ENCODE data around the gene ZNF778. TPM values are rescaled to one million over a fixed set of nuclear protein-coding genes. Genes with fewer than 3 reads are reported as not detected.
A peak's percentile ranks its signal among the peaks of the same experiment; 100 is the strongest.

The ZNF778 gene
- total RNA-seq, 2 experiments from 2014 or later: 6.6 to 6.8 TPM

GRCh38 chr16:89194340-89195311, 22.9 kb upstream of the ZNF778 start:
- Mint-ChIP-seq H3K4me1 (no peaks in the 10 kb centered on the region), H3K9me3 (no peaks in the 10 kb centered on the region), H3K27me3 (peaks cover 3% of the 10 kb centered on the region), H3K4me3 (no peak overlapping the region), H3K36me3 (ENCODE audit: low read depth) (no peaks in the 10 kb centered on the region), H3K27ac (no peak overlapping the region)
- no peak for DNase-seq
- CTCF ChIA-PET: no interaction called here
- POLR2A ChIA-PET: no interaction called here

- Mint-ChIP-seq H3K9me3 (no peaks in the 10 kb centered on the region), H3K36me3 (ENCODE audit: low read depth) (no peaks in the 10 kb centered on the region), H3K4me1 (peaks cover 2% of the 10 kb centered on the region), H3K27ac (no peak overlapping the region), H3K4me3 (no peak overlapping the region), H3K27me3 (peaks cover 9% of the 10 kb centered on the region)
- POLR2A ChIA-PET: no interaction called here
- CTCF ChIA-PET: no interaction called here
- DNase-seq: no peak
These were observed 21.9 kb upstream of the ZNF778 start for GRCh38 chr16:89195521-89196171.

GRCh38 chr16:89197033-89197632, 20.4 kb upstream of the ZNF778 start:
- no peaks in the 10 kb centered on the region for H3K36me3 Mint-ChIP-seq (ENCODE audit: low read depth)
- peaks cover 10% of the 10 kb centered on the region for H3K27me3 Mint-ChIP-seq
- POLR2A ChIA-PET: no interaction called here
- H3K4me3 Mint-ChIP-seq: no peak overlapping the region
- H3K27ac Mint-ChIP-seq: no peak overlapping the region
- no peaks in the 10 kb centered on the region for H3K9me3 Mint-ChIP-seq
- CTCF ChIA-PET: no interaction called here
- H3K4me1 Mint-ChIP-seq: peaks cover 5% of the 10 kb centered on the region
- DNase-seq: no peak

- H3K27ac Mint-ChIP-seq: no peak overlapping the region
- H3K4me1 Mint-ChIP-seq: peaks cover 10% of the 10 kb centered on the region
- no peak overlapping the region for H3K4me3 Mint-ChIP-seq
- H3K9me3 Mint-ChIP-seq: no peaks in the 10 kb centered on the region
- ChIA-PET CTCF (interaction anchor here (0.5 kb wide), 1 partner anchor 27 kb away, joined by 3 read pairs; no protein-coding TSS in a partner anchor), POLR2A (no interaction called here)
- DNase-seq: no peak
- H3K36me3 Mint-ChIP-seq (ENCODE audit: low read depth): peaks cover 3% of the 10 kb centered on the region
- H3K27me3 Mint-ChIP-seq: peaks cover 17% of the 10 kb centered on the region
These were observed 19.7 kb upstream of the ZNF778 start for GRCh38 chr16:89197633-89198416.

- Mint-ChIP-seq H3K27ac (no peak overlapping the region), H3K9me3 (no peaks in the 10 kb centered on the region), H3K4me3 (no peak overlapping the region), H3K27me3 (peaks cover 25% of the 10 kb centered on the region), H3K36me3 (ENCODE audit: low read depth) (peaks cover 7% of the 10 kb centered on the region), H3K4me1 (peaks cover 14% of the 10 kb centered on the region)
- CTCF ChIA-PET: interaction anchor here (0.5 kb wide), 1 partner anchor 26 kb away, joined by 3 read pairs; no protein-coding TSS in a partner anchor
- no peak for DNase-seq
- POLR2A ChIA-PET: no interaction called here
These were observed 18.9 kb upstream of the ZNF778 start for GRCh38 chr16:89198417-89199240.

- CTCF ChIA-PET: no interaction called here
- H3K4me1 Mint-ChIP-seq: peaks cover 14% of the 10 kb centered on the region
- DNase-seq: no peak
- POLR2A ChIA-PET: no interaction called here
- no peak overlapping the region for H3K4me3 Mint-ChIP-seq
- H3K36me3 Mint-ChIP-seq (ENCODE audit: low read depth): peaks cover 7% of the 10 kb centered on the region
- no peaks in the 10 kb centered on the region for H3K9me3 Mint-ChIP-seq
- no peak overlapping the region for H3K27ac Mint-ChIP-seq
- H3K27me3 Mint-ChIP-seq: peaks cover 32% of the 10 kb centered on the region
These were observed 18.0 kb upstream of the ZNF778 start for GRCh38 chr16:89199241-89200123.

- no peak for DNase-seq
- Mint-ChIP-seq H3K9me3 (no peaks in the 10 kb centered on the region), H3K36me3 (ENCODE audit: low read depth) (peaks cover 7% of the 10 kb centered on the region), H3K27me3 (peaks cover 32% of the 10 kb centered on the region), H3K27ac (no peak within 1 kb of the TSS), H3K4me1 (peaks cover 14% of the 10 kb centered on the region), H3K4me3 (peak within 1 kb of the TSS; percentile 13)
- CTCF ChIA-PET: no interaction called here
- POLR2A ChIA-PET: no interaction called here
These were observed 17.2 kb upstream of the ZNF778 start, which contains the start of gene SLC22A31 for GRCh38 chr16:89200124-89200849. TSS of gene SLC22A31 (minus strand) at chr16:89200537. CDS start at chr16:89200501, 36 bp downstream.

GRCh38 chr16:89200850-89201411, 16.6 kb upstream of the ZNF778 start:
- DNase-seq: no peak
- H3K27me3 Mint-ChIP-seq: peaks cover 32% of the 10 kb centered on the region
- ChIA-PET CTCF (no interaction called here), POLR2A (no interaction called here)
- no peaks in the 10 kb centered on the region for H3K9me3 Mint-ChIP-seq
- H3K36me3 Mint-ChIP-seq (ENCODE audit: low read depth): peaks cover 7% of the 10 kb centered on the region
- peaks cover 14% of the 10 kb centered on the region for H3K4me1 Mint-ChIP-seq
- no peak overlapping the region for H3K4me3 Mint-ChIP-seq
- no peak overlapping the region for H3K27ac Mint-ChIP-seq

- no peak overlapping the region for H3K27ac Mint-ChIP-seq
- no peak overlapping the region for H3K4me3 Mint-ChIP-seq
- peak; percentile 72 for DNase-seq
- H3K27me3 Mint-ChIP-seq: peaks cover 32% of the 10 kb centered on the region
- peaks cover 7% of the 10 kb centered on the region for H3K36me3 Mint-ChIP-seq (ENCODE audit: low read depth)
- H3K9me3 Mint-ChIP-seq: no peaks in the 10 kb centered on the region
- peaks cover 14% of the 10 kb centered on the region for H3K4me1 Mint-ChIP-seq
- ChIA-PET CTCF (no interaction called here), POLR2A (no interaction called here)
These were observed 15.8 kb upstream of the ZNF778 start for GRCh38 chr16:89201439-89202377.
